Adrenal gland (tissue), 5 donors: ENCODE data around the gene SPATS2.

Experiments used
- CTCF ChIP-seq, 6 experiments: fragments of 450-650 bp in 4 of 6; fragments of 200-600 bp in 2 of 6; sonication (generic) in 1 of 6; IDR thresholded peaks; 1 replicate in 5 of 6; 2 replicates in 1 of 6; pipeline versions ENCODE4 v1.5.1 to v1.8.0; 2016 to 2021; ENCODE audit warnings: antibody characterized with exemption in 6 of 6, mild to moderate bottlenecking in 2 of 6, moderate library complexity in 1 of 6
- POLR2A ChIP-seq, 2 donors: fragments of 450-650 bp; IDR thresholded peaks; one replicate each; pipeline ENCODE4 v1.6.1; 2017; ENCODE audit warnings: antibody characterized with exemption in 2 of 2, mild to moderate bottlenecking in 2 of 2, moderate library complexity in 1 of 2
- donor health status: DM: no; HTN: no; CAD: no.

GRCh38 chr12:49340971-49341776 lies 26.1 kb upstream of the SPATS2 start:
- TF ChIP-seq CTCF (IDR thresholded peaks at IDR 0.05) (no peak), POLR2A (IDR thresholded peaks at IDR 0.05) (no peak)
